ENCODE data around the gene ARHGAP36.

Gene ARHGAP36

DNA sequence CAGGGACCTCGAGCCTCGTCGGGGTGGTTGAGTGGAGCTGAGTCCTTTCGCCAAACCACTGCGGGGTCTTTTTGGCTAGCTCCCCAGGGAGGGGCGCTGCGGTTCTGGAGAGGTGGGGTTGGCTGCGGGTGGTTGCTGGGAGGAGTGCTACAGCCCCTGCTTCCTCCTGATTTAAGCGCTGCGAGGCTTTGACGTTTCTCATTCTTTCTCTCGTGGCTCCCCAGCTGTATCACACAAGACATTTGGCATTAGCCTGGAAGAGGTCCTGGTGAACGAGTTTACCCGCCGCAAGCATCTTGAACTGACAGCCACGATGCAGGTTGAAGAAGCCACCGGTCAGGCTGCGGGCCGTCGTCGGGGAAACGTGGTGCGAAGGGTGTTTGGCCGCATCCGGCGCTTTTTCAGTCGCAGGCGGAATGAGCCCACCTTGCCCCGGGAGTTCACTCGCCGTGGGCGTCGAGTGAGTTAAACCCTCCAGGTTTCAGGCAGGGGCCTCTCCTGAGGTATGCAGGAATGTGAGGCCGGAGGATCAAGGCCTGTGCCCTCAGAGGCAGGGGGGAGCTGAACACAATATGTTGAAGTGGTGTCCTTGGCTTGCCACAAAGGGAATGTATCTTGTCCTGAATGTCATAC, 25.5 kb downstream of the ARHGAP36 start:
- Histone ChIP-seq H3K4me3 (ENCODE audit: low read depth in 1 of 2, low read length in 2 of 2) (no peak overlapping the region), H2AFZ (ENCODE audit: low read depth, low read length) (no peak overlapping the region), H3K27ac (ENCODE audit: low read length) (no peak overlapping the region), H3K9ac (ENCODE audit: low read depth, low read length) (no peak overlapping the region), H3K4me1 (ENCODE audit: insufficient read depth, low read length) (no peaks in the 10 kb centered on the region), H3K27me3 (ENCODE audit: insufficient read depth, low read length, poor library complexity) (no peaks in the 10 kb centered on the region), H3K79me2 (ENCODE audit: insufficient read depth, low read length) (no peaks in the 10 kb centered on the region), H4K20me1 (ENCODE audit: insufficient read depth, low read length) (no peaks in the 10 kb centered on the region), H3K36me3 (ENCODE audit: insufficient read depth, low read length) (no peaks in the 10 kb centered on the region), H3K9me3 (ENCODE audit: insufficient read depth, low read length, severe bottlenecking) (no peaks in the 10 kb centered on the region), H3K4me2 (ENCODE audit: insufficient read depth, low read length) (no peak overlapping the region)
- ATAC-seq (ENCODE audit: insufficient read depth, low read depth) (no peak), DNase-seq (no peak)
- no peak for TF ChIP-seq EZH2 (IDR thresholded peaks at IDR 0.05; ENCODE audit: borderline replicate concordance, low read depth, low read length, severe bottlenecking)
- TF ChIP-seq, protein P1, sequence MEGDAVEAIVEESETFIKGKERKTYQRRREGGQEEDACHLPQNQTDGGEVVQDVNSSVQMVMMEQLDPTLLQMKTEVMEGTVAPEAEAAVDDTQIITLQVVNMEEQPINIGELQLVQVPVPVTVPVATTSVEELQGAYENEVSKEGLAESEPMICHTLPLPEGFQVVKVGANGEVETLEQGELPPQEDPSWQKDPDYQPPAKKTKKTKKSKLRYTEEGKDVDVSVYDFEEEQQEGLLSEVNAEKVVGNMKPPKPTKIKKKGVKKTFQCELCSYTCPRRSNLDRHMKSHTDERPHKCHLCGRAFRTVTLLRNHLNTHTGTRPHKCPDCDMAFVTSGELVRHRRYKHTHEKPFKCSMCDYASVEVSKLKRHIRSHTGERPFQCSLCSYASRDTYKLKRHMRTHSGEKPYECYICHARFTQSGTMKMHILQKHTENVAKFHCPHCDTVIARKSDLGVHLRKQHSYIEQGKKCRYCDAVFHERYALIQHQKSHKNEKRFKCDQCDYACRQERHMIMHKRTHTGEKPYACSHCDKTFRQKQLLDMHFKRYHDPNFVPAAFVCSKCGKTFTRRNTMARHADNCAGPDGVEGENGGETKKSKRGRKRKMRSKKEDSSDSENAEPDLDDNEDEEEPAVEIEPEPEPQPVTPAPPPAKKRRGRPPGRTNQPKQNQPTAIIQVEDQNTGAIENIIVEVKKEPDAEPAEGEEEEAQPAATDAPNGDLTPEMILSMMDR (IDR thresholded peaks at IDR 0.05; ENCODE audit: borderline replicate concordance, extremely low read depth, low read length, poor library complexity, severe bottlenecking): no peak

DNA sequence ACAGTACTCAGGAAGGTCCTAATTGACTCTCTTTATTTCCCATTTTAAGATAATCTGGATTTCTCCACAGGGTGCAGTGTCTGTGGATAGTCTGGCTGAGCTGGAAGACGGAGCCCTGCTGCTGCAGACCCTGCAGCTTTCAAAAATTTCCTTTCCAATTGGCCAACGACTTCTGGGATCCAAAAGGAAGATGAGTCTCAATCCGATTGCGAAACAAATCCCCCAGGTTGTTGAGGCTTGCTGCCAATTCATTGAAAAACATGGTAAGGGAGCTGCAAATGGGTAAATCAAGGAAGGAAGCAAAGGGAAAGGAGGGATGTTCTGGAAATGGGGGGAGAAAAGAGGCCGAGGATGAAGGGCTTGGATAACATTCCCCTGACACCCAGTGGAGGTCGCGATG, 26.0 kb downstream of the ARHGAP36 start:
- Histone ChIP-seq H2AFZ (ENCODE audit: low read depth, low read length) (no peak overlapping the region), H3K4me3 (ENCODE audit: low read depth in 1 of 2, low read length in 2 of 2) (no peak overlapping the region), H3K27me3 (ENCODE audit: insufficient read depth, low read length, poor library complexity) (no peaks in the 10 kb centered on the region), H4K20me1 (ENCODE audit: insufficient read depth, low read length) (no peaks in the 10 kb centered on the region), H3K9ac (ENCODE audit: low read depth, low read length) (no peak overlapping the region), H3K79me2 (ENCODE audit: insufficient read depth, low read length) (no peaks in the 10 kb centered on the region), H3K9me3 (ENCODE audit: insufficient read depth, low read length, severe bottlenecking) (no peaks in the 10 kb centered on the region), H3K4me2 (ENCODE audit: insufficient read depth, low read length) (no peak overlapping the region), H3K36me3 (ENCODE audit: insufficient read depth, low read length) (no peaks in the 10 kb centered on the region), H3K27ac (ENCODE audit: low read length) (no peak overlapping the region), H3K4me1 (ENCODE audit: insufficient read depth, low read length) (no peaks in the 10 kb centered on the region)
- TF ChIP-seq, protein P1 (IDR thresholded peaks at IDR 0.05; ENCODE audit: borderline replicate concordance, extremely low read depth, low read length, poor library complexity, severe bottlenecking): no peak
- no peak for TF ChIP-seq EZH2 (IDR thresholded peaks at IDR 0.05; ENCODE audit: borderline replicate concordance, low read depth, low read length, severe bottlenecking)
- no peak for DNase-seq
- ATAC-seq (ENCODE audit: insufficient read depth, low read depth): no peak

DNA sequence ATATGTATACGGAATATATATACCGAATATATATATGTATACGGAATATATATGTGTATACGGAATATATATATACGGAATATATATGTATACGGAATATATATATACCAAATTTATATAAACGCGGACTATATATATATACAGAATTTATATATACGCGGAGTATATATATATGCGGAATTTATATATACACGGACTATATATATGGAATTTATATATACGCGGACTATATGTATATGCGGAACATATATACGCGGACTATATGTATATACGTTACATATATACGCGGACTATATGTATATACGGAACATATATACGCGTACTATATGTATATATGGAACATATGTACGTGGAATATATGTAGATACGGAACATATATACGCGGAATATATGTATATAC, 78.6 kb downstream of the ARHGAP36 start:
- no peak overlapping the region for H3K27ac ChIP-seq (ENCODE audit: low read length)
- no peak overlapping the region for H3K4me2 ChIP-seq (ENCODE audit: insufficient read depth, low read length)
- H3K79me2 ChIP-seq (ENCODE audit: insufficient read depth, low read length): no peaks in the 10 kb centered on the region
- no peaks in the 10 kb centered on the region for H3K27me3 ChIP-seq (ENCODE audit: insufficient read depth, low read length, poor library complexity)
- H3K9ac ChIP-seq (ENCODE audit: low read depth, low read length): no peak overlapping the region
- no peaks in the 10 kb centered on the region for H4K20me1 ChIP-seq (ENCODE audit: insufficient read depth, low read length)
- no peak for ATAC-seq (ENCODE audit: insufficient read depth, low read depth)
- DNase-seq: no peak
- no peaks in the 10 kb centered on the region for H3K36me3 ChIP-seq (ENCODE audit: insufficient read depth, low read length)
- TF ChIP-seq, protein P1 (IDR thresholded peaks at IDR 0.05; ENCODE audit: borderline replicate concordance, extremely low read depth, low read length, poor library complexity, severe bottlenecking): no peak
- no peak for TF ChIP-seq EZH2 (IDR thresholded peaks at IDR 0.05; ENCODE audit: borderline replicate concordance, low read depth, low read length, severe bottlenecking)
- H3K4me3 ChIP-seq (ENCODE audit: low read depth in 1 of 2, low read length in 2 of 2): no peak overlapping the region
- no peak overlapping the region for H2AFZ ChIP-seq (ENCODE audit: low read depth, low read length)
- no peaks in the 10 kb centered on the region for H3K9me3 ChIP-seq (ENCODE audit: insufficient read depth, low read length, severe bottlenecking)
- H3K4me1 ChIP-seq (ENCODE audit: insufficient read depth, low read length): no peaks in the 10 kb centered on the region

All from DND-41 (cell line).